Right lobe of liver (tissue), 6 donors: ENCODE results near the gene FOXP1. TPM values are rescaled to one million over a fixed set of nuclear protein-coding genes. Genes with fewer than 3 reads are reported as not detected.

ENCODE experiments used
- ATAC-seq, 4 donors: fragments of 200-7000 bp; cut with Tn5 transposase; one replicate each; pipeline ENCODE4 v1.9.1; 2020; ENCODE audit warnings: mild to moderate bottlenecking in 4 of 4, moderate library complexity in 4 of 4
- DNase-seq, 3 donors: peaks; one replicate each; pipeline ENCODE4 v3.0.0-alpha.2; 2020
- H3K27ac ChIP-seq, 3 donors: fragments of 200-600 bp; one replicate each; pipeline ENCODE4 v1.8.0; 2022
- H3K27me3 ChIP-seq, 2 donors: fragments of 200-600 bp; one replicate each; pipeline ENCODE4 v1.8.0; 2022
- H3K36me3 ChIP-seq, 4 donors: fragments of 200-600 bp; sonication (generic) in 1 of 4; one replicate each; pipeline versions ENCODE4 v1.5.1 to v1.8.0; 2017 to 2022; ENCODE audit warnings: control low read depth in 1 of 4
- H3K4me1 ChIP-seq, 4 donors: fragments of 200-600 bp; sonication (generic) in 1 of 4; one replicate each; pipeline versions ENCODE4 v1.5.1 to v1.8.0; 2017 to 2022; ENCODE audit warnings: control low read depth in 1 of 4
- H3K4me3 ChIP-seq, 3 donors: fragments of 200-600 bp; one replicate each; pipeline ENCODE4 v1.8.0; 2022
- H3K9me3 ChIP-seq, 4 donors: fragments of 200-600 bp; sonication (generic) in 1 of 4; one replicate each; pipeline versions ENCODE4 v1.5.1 to v1.8.0; 2017 to 2022; ENCODE audit warnings: control low read depth in 1 of 4
- POLR2A ChIP-seq: fragments of 450-650 bp; IDR thresholded peaks from one replicate; pipeline ENCODE4 v1.6.1; 2017; ENCODE audit warnings: antibody characterized with exemption, mild to moderate bottlenecking
- WGBS: methylation state at CpG from one replicate; pipeline ENCODE4 v1.1.6; 2018; ENCODE audit warnings: low coverage, low lambda C conversion rate; ENCODE audit not compliant: insufficient coverage; ENCODE audit errors: missing lambda C conversion rate; 5-methylcytosine and 5-hydroxymethylcytosine counted together
- intact Hi-C, 2 donors: fragments of 100-400 bp; cut with DNase I; formaldehyde crosslinking; loops; one replicate each; pipeline versions ENCODE4 v1.11.2 to v1.14.1; 2022
- total RNA-seq, 6 experiments: library from RNA; depleted of rRNA in 2 of 6; stranded (reverse); fragments of >200 nt in 2 of 6; fragmentation: NEBNext Ultra II Directional in 3 of 6; extraction: Animal tissue kit (Norgen Biotek cat#: 25700) in 3 of 6; gene quantifications; one replicate each; pipeline versions ENCODE4 v1.1.0 to v1.2.4, GENCODE V29; 2016 to 2023
- TF ChIP-seq, protein P1 (sequence below), 4 donors: fragments of 200-600 bp in 3 of 4; fragments of 450-650 bp in 1 of 4; IDR thresholded peaks; one replicate each; pipeline versions ENCODE4 v1.5.1 to v1.8.0; 2016 to 2022; ENCODE audit warnings: antibody characterized with exemption in 4 of 4, mild to moderate bottlenecking in 2 of 4
- donor health status: DM: no; HTN: yes; CAD: no.
- donor health status: DM: no; HTN: no; CAD: no.
- donor health status: DM: no; HTN: no; CAD: no.
- donor health status: DM: no; HTN: yes; CAD: no.
- donor health status: DM: no; HTN: yes; CAD: no.

The FOXP1 gene
- total RNA-seq, 6 experiments from 2014 or later = 26.7 to 47.7 (median 35.2) TPM

DNA sequence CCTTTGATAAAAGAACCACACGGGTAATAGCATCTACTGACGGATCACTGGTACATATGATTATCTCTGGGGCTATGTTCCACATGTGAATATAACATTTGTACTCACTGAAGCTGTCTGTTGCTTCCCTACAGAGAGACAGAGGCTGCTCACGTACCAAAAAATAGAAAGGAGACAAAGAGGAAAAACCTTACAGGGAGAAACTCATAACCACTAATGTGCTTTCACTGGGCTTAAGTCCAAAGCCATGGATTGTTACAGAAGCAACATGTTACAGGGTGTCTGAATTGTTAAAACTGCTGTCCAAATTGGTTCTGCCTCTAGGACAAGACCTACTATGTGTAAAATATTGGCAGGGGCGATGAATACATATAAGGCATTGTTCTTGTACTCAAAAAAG lies 311.9 kb downstream of the FOXP1 start:
- Histone ChIP-seq H3K36me3 (no peaks in the 10 kb centered on the region), H3K4me3 (no peak overlapping the region), H3K27ac (no peak overlapping the region), H3K4me1 (no peaks in the 10 kb centered on the region), H3K27me3 (no peaks in the 10 kb centered on the region), H3K9me3 (no peaks in the 10 kb centered on the region)
- WGBS = 86% methylated on average over 4 of the region's 4 CpGs
- intact Hi-C loops = no loop called here
- DNase-seq (no peak), ATAC-seq (no peak)
- TF ChIP-seq POLR2A = no peak
- TF ChIP-seq, protein P1, sequence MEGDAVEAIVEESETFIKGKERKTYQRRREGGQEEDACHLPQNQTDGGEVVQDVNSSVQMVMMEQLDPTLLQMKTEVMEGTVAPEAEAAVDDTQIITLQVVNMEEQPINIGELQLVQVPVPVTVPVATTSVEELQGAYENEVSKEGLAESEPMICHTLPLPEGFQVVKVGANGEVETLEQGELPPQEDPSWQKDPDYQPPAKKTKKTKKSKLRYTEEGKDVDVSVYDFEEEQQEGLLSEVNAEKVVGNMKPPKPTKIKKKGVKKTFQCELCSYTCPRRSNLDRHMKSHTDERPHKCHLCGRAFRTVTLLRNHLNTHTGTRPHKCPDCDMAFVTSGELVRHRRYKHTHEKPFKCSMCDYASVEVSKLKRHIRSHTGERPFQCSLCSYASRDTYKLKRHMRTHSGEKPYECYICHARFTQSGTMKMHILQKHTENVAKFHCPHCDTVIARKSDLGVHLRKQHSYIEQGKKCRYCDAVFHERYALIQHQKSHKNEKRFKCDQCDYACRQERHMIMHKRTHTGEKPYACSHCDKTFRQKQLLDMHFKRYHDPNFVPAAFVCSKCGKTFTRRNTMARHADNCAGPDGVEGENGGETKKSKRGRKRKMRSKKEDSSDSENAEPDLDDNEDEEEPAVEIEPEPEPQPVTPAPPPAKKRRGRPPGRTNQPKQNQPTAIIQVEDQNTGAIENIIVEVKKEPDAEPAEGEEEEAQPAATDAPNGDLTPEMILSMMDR (IDR thresholded peaks at IDR 0.05) = no peak

GRCh38 chr3:71269906-71270305 lies 313.6 kb downstream of the FOXP1 start:
- Histone ChIP-seq H3K4me3 (no peak overlapping the region), H3K27ac (no peak overlapping the region), H3K27me3 (no peaks in the 10 kb centered on the region), H3K4me1 (no peaks in the 10 kb centered on the region), H3K36me3 (no peaks in the 10 kb centered on the region), H3K9me3 (no peaks in the 10 kb centered on the region)
- ATAC-seq (no peak), DNase-seq (no peak)
- WGBS = 75% methylated on average over 8 of the region's 8 CpGs
- TF ChIP-seq, protein P1 (IDR thresholded peaks at IDR 0.05) = no peak
- TF ChIP-seq POLR2A = no peak
- intact Hi-C loops = no loop called here

DNA sequence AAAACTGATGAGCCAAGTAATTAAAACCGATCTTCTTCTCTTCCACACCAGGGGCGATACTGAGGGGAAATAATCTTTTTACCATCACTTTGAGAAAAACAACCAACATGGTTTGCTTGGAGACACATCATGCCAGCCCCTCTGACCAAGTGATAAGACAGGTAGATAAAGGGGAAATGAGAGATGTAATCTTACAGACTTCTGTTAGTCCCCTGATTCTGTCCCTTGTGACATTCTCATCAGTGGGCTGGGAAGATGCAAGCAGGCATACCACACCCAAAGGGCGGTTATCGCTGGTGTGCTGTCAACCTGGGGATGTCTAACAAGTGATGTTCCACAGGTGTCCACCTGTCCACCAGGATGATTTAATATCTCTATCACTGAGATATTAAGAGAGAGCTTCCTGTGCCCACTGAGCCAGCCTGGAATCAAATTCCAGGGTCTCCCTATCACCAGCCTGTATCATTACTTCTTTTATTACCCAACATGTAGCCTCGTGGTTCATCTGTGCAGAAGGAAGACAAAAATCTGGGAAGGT lies 315.0 kb downstream of the FOXP1 start:
- Histone ChIP-seq H3K4me1 (no peaks in the 10 kb centered on the region), H3K27ac (no peak overlapping the region), H3K9me3 (no peaks in the 10 kb centered on the region), H3K4me3 (no peak overlapping the region), H3K27me3 (no peaks in the 10 kb centered on the region), H3K36me3 (no peaks in the 10 kb centered on the region)
- intact Hi-C loops = no loop called here
- no peak for ATAC-seq
- no peak for DNase-seq
- WGBS = 91% methylated on average over 5 of the region's 5 CpGs
- TF ChIP-seq, protein P1 (IDR thresholded peaks at IDR 0.05) = no peak
- TF ChIP-seq POLR2A = no peak

GRCh38 chr3:71266875-71267274 lies 316.7 kb downstream of the FOXP1 start:
- DNase-seq (no peak), ATAC-seq (no peak)
- intact Hi-C loops = no loop called here
- TF ChIP-seq, protein P1 (IDR thresholded peaks at IDR 0.05) = no peak
- no peak for TF ChIP-seq POLR2A
- Histone ChIP-seq H3K4me1 (peaks cover 0 to 13% (median 0%) of the 10 kb centered on the region in 4 donors), H3K36me3 (no peaks in the 10 kb centered on the region), H3K27ac (no peak overlapping the region), H3K4me3 (no peak overlapping the region), H3K27me3 (no peaks in the 10 kb centered on the region), H3K9me3 (no peaks in the 10 kb centered on the region)
- 85% methylated on average over 1 of the region's 1 CpG for WGBS
